NOMO-1 treated with DMSO at 0.1 percent for 48 hours (cell line): Measurements from ENCODE around the gene SCRT2.

Experiments used
- DNase-seq: peaks from one replicate; lab custom pipeline; 2025; ENCODE audit not compliant: unreplicated experiment; lab: John Stamatoyannopoulos, UW

Gene SCRT2

DNA sequence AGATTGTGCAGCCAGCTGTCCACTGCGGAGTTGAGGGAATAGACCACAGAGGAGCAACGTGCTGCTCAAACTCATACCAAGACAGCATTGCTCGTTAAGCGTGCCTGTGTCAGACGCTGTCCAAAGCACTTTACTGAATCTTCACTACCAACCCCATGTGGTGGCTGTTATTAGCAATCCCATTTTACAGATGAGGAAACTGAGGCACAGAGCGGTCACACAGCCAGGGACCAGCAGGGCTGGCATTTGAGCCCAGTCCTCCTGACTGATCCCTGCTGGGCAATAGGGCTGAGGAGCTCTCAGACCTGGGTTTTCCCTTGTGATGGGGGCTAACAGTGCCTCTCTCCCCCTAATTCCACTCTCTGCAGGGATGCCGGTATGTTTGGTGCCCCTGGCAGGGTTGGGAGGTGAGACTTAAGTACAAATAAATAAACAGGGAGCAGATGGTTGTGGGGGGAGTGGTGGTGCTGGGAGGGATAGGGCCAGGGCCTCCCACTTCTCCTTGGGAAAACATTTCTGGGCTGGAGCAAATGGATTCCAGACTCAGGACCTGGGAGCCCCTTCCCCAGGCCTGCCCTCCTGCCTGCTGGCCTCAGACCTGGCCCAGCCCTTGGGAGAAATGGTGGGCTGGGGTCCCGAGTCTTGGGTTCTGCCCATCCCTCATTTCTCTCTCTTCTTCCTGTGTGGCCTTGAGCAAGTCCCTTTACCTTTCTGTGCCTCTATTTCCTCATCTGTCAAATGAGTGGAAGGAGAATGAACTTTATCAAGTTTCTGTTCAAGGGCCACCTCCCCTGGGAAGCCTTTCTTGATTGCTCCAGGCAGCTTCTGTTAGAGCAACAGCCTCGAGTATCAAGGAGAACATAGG, 40.3 kb downstream of the SCRT2 start:
- no peak for DNase-seq

DNA sequence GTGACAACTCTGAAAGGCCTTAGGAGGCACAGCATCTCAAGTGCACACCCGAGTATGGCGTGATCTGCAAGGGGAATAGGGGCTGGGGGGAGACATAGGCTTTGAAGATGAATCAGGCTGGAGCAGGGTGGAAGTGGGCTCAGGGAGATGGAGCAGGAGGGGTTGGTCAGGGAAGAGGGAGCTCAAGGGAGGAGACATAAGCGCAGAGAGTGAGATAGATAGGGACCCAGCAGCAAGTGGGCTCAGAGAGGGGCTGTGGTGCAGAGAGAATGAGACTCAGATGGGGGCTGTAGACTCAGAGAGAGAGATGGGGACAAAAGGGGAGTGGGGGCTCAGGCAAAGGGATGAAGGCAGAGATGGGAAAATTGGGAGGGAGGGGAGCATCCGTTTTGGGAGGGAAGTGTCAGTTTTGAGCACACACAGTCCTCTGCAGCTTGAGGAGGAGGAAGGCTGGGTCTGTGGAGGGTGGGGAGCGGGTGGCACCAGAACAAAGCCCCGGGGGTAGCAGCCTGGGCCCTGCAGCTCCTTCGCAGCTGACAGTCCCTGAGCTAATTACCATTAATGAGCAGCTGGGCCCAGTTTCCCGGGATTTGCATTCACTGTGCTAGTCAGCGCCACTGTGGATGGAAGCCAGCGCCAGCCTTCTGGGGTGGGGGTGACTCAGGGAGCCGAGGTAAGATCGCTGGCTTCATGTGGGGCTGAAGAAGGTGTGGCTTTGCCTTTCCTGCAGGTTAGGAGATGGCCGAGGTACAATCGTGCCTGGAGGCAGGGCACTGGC, 41.3 kb downstream of the SCRT2 start:
- no peak for DNase-seq

DNA sequence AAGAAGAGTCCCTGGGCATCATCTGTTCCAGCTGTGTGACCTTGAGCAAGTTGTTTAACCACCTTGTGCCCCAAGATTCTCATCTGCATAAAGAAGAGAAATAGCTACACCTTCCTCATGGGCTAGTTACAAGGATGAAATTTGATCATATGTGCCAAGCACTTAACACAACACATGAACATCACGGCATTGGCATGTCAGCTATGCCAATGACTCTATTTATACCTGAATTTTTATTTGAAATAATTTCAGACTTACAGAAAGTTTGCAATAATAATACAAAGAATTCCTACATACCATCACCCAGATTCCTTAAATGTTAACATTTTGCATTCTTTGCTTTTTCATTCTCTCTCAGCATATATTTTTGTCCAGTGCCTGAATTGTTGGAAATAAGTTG, 44.5 kb downstream of the SCRT2 start:
- no peak for DNase-seq

DNA sequence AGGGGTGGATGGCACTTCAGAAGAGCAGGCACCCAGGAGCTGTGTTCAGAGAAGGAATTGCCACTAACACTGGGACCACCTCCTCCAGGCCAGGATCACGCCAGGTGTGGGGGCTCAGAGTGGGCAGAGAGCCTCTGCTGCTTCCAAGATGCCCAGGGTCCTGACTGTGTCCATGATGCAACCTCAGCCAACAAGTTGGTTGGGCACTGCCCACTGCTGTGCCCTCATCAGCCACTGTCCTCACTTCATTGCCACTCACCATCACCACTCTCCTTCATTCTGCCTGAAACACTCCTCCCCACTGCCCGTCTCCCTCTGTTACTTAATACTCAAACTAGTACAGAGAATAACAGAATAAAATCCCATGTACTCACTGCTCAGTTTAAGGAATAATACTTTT, 49.0 kb downstream of the SCRT2 start:
- no peak for DNase-seq

DNA sequence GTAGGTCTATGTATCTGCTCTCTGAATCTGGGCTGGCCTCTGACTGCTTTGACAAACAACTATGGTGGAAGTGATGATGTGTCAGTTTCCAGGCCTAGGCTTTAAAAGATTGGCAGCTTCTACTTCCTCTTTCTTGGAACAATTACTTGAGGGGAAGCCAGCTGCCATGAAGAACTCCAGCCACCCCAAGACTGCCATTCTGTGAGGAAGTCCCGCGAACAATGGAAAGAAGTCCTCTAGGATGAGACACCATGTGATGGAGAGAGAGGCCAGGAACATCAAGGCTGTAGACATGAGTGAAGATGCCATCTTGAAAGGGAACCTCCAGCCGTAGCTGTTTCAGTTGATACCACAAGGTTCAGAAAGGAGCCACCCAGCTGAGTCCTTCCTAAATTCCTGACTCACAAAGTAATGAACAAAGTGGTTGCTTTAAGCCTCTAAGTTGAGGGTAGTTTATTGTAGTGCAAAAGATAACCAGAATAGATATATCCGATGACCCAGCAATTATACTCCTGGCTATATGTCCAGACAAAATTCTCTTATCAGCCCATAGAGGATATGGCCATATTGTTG, 50.2 kb downstream of the SCRT2 start:
- DNase-seq: peak; percentile 78

DNA sequence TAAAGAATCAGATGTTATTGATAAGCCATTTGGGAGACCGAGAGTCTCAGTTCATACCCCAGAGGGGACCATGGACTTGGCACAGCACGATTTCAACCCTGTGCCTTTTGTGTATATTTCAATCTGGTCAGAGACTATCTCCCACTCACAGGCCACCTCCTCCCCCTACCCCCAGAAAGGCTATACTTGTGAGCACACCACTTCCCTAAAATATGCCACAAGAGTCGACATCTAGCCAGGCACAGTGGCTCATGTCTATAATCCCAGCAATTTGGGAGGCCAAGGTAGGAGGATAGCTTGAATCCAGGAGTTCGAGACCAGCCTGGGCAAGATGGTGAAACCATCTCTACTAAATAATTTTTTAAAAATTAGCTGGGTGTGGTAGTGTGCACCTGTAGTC, 51.9 kb downstream of the SCRT2 start:
- DNase-seq: no peak

DNA sequence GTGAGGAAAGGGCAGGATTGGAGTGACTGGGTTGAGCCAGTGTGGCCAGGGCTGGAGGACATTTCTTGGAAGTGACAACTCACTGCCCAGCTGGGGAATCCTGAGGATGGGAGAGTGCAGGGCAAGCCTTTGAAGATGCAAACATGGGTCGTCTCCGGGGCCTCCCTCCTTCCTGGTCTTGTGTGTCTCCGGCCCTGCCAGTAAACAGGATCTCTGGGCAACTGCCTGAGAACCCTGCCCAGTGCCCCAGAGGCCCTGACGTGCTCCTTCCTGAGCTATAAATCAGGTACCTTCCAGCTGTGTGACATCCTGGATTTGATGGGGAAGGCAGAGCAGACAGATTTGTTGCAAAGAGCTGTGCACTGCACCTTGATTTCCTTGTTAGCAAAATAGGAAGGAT, 52.6 kb downstream of the SCRT2 start:
- no peak for DNase-seq

DNA sequence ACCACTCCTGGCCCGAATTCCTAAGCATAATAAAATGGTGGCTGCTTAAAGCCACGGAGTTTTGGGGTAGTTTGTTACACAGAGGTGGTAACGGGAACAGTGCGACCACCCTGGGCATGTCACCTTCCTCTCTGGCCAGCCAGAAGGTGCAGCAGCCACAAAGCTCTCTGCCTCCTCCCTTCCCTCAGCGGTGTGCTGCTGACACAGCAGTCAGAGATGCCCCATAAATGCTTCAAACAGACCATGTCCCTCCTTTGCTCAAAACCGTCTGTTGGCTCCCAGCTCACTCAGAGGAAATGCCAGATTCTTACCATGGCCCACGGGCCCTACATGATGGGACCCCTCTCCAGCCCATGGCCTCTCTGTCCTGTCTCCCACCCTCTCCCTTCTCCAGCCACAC, 53.4 kb downstream of the SCRT2 start:
- DNase-seq: no peak

DNA sequence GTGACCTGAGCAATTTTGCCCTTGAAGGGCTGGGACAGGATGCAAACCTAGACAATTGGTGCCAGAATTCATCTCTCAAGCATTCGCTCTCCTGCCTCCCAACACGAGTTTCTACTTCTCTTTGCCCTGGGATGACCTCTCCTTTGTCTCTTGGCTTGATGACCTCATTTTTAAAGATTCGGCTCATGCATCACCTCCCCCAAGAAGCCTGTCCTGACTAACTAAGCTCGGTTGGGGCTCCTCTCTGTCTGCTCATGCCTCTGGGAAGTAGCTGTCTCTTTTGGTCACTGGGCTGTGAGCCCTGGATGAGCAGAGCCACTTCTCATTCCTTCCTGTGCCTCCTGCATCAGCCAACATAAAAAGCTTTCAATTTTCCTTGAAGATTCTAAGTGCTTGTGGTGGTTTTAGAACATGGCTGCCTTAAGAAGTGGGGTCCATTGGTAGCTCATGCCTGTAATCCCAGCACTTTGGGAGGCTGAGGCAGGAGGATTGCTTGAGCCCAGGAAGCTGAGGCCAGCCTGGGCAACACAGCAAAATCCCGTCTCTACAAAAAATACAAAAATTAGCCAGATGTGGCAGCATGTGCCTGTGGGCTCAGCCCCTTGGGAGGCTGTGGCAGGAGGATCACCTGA, 54.4 kb downstream of the SCRT2 start:
- no peak for DNase-seq

DNA sequence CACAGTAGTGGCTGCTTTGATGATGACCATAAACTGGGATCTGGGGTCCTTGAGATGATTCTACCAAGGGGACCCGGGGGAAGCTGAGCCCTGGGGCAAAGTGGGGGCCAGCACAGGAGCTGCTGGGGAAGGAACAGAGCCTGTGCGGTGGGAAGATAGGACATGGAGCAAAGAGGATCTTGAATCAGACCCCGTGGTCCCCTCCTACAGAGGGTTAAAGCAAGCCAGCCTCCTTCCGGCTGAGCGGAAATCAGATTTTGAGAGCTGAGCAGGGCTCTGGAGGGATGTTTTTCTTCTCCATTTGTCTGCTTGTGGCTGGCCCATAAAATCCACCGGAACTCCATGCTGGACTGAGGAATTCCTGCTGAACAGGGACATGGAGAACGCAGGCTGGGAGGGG, 55.4 kb downstream of the SCRT2 start:
- no peak for DNase-seq

DNA sequence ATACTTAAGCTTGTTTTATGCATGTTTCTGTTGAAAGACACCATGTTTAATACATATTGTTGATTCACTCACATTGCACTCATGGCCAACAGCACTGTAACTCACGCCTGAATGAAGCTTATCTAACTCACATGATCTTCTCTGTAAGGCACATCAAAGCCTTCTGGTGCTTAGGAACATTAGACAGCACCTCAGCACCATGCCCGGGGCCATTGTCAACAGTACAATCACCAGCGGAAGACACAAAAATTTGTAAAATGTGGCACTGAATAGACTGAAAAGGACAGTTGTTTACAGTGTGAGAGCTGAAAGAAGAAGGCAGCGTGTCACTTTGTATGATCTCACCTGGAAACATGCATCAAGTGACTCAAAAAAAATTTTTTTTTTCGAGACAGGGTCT, 56.6 kb downstream of the SCRT2 start:
- no peak for DNase-seq

DNA sequence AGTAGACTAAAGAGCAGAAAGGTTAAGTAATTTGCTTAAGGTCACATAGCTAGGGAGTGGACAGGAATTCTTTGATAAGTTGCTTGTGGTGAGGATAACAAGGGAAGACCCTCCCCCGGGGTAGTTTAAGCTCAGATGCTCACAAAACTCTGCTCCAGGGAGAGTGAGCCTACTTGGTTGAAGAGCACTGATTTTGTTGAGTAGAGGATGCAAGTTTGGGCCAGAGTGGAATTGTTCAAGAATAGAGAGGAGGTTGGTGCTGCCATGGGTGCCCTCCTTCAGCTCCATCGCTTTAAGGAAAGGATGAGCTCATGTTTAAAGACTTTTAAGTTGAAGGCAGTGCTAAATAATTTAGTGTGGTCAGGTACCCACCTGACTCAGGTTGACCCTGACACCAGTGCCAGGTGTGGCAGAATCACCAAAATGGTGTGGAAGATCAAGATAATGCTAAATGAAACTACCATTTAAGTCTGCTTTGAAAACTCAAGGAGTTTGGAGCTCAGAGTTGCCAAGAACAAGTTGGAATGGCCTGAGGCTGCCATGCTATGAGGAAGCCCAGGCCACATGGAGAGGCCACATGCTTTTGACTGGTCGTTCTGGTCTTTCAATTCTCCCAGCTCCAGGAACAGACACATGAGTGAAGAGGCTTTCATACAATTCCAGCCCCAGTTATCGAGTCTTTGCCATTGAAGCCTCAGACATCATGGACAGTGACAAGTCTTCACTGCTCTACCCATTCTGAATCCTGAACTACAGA, 57.5 kb downstream of the SCRT2 start:
- no peak for DNase-seq

DNA sequence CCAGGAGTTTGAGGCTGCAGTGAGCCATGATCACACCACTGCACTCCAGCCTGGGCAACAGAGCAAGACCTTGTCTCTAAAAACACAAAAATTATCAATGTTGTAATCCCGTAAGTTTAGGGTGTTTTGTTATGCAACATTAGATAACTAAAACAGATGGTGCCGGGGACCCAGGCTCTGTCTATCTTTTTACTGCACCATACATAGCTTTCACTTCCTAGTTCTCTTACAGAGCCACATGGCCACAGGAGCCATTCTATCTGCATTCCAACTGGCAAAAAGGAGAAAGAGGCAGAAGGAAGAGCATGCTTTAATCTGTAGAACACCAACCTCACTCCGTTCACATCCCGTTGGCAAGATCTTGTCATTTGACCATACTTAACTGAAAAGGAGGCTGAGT, 60.1 kb downstream of the SCRT2 start:
- DNase-seq: peak; percentile 89

DNA sequence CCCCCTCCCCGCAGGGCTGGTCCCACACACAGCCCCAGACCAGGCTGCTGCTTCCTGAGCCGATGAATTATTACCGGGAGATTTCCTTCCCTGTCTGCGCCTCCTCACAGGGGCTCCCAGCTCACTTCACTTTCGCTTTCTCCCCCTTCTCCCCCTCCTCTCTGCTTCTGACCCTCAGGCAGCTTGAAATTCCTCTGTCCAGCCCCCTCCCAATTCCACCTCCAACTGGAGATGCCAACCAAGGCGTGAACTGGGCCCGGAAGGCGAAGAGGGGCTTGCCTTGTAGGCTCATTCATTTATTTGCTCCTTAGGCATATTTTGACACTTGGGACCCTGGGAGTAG, 63.8 kb downstream of the SCRT2 start:
- no peak for DNase-seq
